Right lobe of liver (tissue), 4 donors: ENCODE measurements around the gene COA6.

Source experiments
- CTCF ChIP-seq, 4 donors: fragments of 200-600 bp in 3 of 4; fragments of 450-650 bp in 1 of 4; IDR thresholded peaks; one replicate each; pipeline versions ENCODE4 v1.5.1 to v1.8.0; 2016 to 2022; ENCODE audit warnings: antibody characterized with exemption in 4 of 4, mild to moderate bottlenecking in 2 of 4
- POLR2A ChIP-seq: fragments of 450-650 bp; IDR thresholded peaks from one replicate; pipeline ENCODE4 v1.6.1; 2017; ENCODE audit warnings: antibody characterized with exemption, mild to moderate bottlenecking
- donor health status: DM: no; HTN: no; CAD: no.
- donor health status: DM: no; HTN: no; CAD: no.
- donor health status: DM: no; HTN: yes; CAD: no.

- TF ChIP-seq CTCF (IDR thresholded peaks at IDR 0.05) (no peak), POLR2A (no peak)
Measured at GRCh38 chr1:234386122-234386521, 12.9 kb downstream of the COA6 start.
